AG09309 (cell line): Measurements from ENCODE around the gene OMG.

ENCODE experiments used
- DNase-seq: peaks from one replicate; pipeline ENCODE4 v3.0.0-alpha.2; 2010; ENCODE audit warnings: low read depth
- H3K4me3 ChIP-seq: 2 replicates; pipeline ENCODE4 v1.5.1; 2011; ENCODE audit warnings: mild to moderate bottlenecking, low read depth, low read length, moderate library complexity; ENCODE audit not compliant: control insufficient read depth
- CTCF ChIP-seq: IDR thresholded peaks from 2 replicates; pipeline ENCODE4 v1.5.1; 2011; ENCODE audit warnings: mild to moderate bottlenecking, low read depth, low read length, inconsistent platforms; ENCODE audit not compliant: insufficient read depth, control insufficient read depth; ENCODE audit errors: missing control alignments

Gene OMG

GRCh38 chr17:31281061-31281460 lies 16.0 kb downstream of the OMG start:
- no peak for DNase-seq
- TF ChIP-seq CTCF = no peak
- H3K4me3 ChIP-seq = no peak overlapping the region

- no peak overlapping the region for H3K4me3 ChIP-seq
- no peak for DNase-seq
- no peak for TF ChIP-seq CTCF
These were observed 17.6 kb downstream of the OMG start for GRCh38 chr17:31279401-31279800.

GRCh38 chr17:31275116-31275515 lies 21.9 kb downstream of the OMG start:
- H3K4me3 ChIP-seq = no peak overlapping the region
- no peak for TF ChIP-seq CTCF
- no peak for DNase-seq

GRCh38 chr17:31274252-31274651 lies 22.8 kb downstream of the OMG start:
- no peak for TF ChIP-seq CTCF
- no peak overlapping the region for H3K4me3 ChIP-seq
- peak; percentile 43 for DNase-seq

- no peak for DNase-seq
- TF ChIP-seq CTCF = no peak
- no peak overlapping the region for H3K4me3 ChIP-seq
These were observed 23.5 kb downstream of the OMG start for GRCh38 chr17:31273516-31273915.

- TF ChIP-seq CTCF = no peak
- no peak overlapping the region for H3K4me3 ChIP-seq
- no peak for DNase-seq
These were observed 24.2 kb downstream of the OMG start for GRCh38 chr17:31272803-31273202.

GRCh38 chr17:31272236-31272635 lies 24.8 kb downstream of the OMG start:
- H3K4me3 ChIP-seq = no peak overlapping the region
- TF ChIP-seq CTCF = no peak
- DNase-seq = no peak
